Astrocyte of the spinal cord (primary cell): ENCODE measurements around the gene FAAP20.

Experiments
- DNase-seq: peaks from one replicate; pipeline ENCODE4 v3.0.0; 2011; ENCODE audit warnings: low read depth, low spot score
- H3K4me3 ChIP-seq: 2 replicates; pipeline ENCODE4 v1.5.1; 2011; ENCODE audit warnings: low read depth, mild to moderate bottlenecking, low read length, moderate library complexity
- CTCF ChIP-seq: IDR thresholded peaks from 2 replicates; pipeline ENCODE4 v1.5.1; 2012; ENCODE audit warnings: low read depth, mild to moderate bottlenecking, low read length, inconsistent platforms
- in situ Hi-C: cut with HindIII; loops from 2 replicates; pipeline ENCODE4 v1.10.0; 2017; ENCODE audit warnings: low sequenced_read_pairs

FAAP20 gene

GRCh38 chr1:2215329-2215728 lies 20.8 kb upstream of the FAAP20 start:
- TF ChIP-seq CTCF, result no peak
- in situ Hi-C loops, result no loop called here
- no peak for DNase-seq
- H3K4me3 ChIP-seq, result no peak overlapping the region

GRCh38 chr1:2214541-2215241 lies 20.1 kb upstream of the FAAP20 start:
- no peak for DNase-seq
- in situ Hi-C loops, result no loop called here
- H3K4me3 ChIP-seq, result no peak overlapping the region
- TF ChIP-seq CTCF, result no peak

GRCh38 chr1:2213576-2214505 lies 19.3 kb upstream of the FAAP20 start:
- peak; percentile 88 for DNase-seq
- H3K4me3 ChIP-seq, result no peak overlapping the region
- in situ Hi-C loops, result no loop called here
- TF ChIP-seq CTCF, result no peak

- TF ChIP-seq CTCF, result peak; percentile 34
- peak; percentile 98 for DNase-seq
- peak overlapping the region; percentile 14 for H3K4me3 ChIP-seq
- in situ Hi-C loops, result no loop called here
Observed at GRCh38 chr1:2212532-2213491, 18.2 kb upstream of the FAAP20 start.

GRCh38 chr1:2212274-2212531 lies 17.6 kb upstream of the FAAP20 start:
- no peak for DNase-seq
- no peak for TF ChIP-seq CTCF
- in situ Hi-C loops, result no loop called here
- H3K4me3 ChIP-seq, result peak overlapping the region; percentile 10

DNA sequence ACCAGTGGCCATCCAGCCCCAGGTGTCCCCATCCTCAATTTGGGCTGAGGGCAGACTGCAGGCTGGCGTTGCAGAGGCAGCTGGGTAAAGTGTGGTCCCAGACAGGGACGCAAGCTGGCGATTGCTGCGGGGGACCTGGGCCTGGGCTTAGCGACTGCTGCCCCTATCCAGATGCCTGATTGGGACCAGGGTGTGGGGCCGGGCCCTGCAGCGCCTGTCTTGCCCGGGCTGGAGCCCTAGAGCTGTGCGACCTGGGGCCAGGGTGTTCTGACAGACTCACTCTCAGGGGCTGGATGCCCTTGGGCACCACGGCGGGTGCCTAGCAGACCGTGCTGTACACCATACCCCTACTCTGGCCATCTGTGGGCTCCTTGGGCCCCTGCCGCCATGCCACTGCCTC lies 16.2 kb upstream of the FAAP20 start:
- TF ChIP-seq CTCF, result no peak
- no peak for DNase-seq
- H3K4me3 ChIP-seq, result no peak overlapping the region
- in situ Hi-C loops, result no loop called here
